NCI-H2171 treated with DMSO at 0.1 percent for 48 hours (cell line): ENCODE results near the gene SELENOW.
"Not testable (repeated sequence)": the region's sequence is repeated elsewhere in the genome, so short reads cannot be mapped to it uniquely, and the experiment has no call there.

Experiments used
- DNase-seq: peaks from one replicate; lab custom pipeline; 2025; lab: John Stamatoyannopoulos, UW

Gene SELENOW

DNA sequence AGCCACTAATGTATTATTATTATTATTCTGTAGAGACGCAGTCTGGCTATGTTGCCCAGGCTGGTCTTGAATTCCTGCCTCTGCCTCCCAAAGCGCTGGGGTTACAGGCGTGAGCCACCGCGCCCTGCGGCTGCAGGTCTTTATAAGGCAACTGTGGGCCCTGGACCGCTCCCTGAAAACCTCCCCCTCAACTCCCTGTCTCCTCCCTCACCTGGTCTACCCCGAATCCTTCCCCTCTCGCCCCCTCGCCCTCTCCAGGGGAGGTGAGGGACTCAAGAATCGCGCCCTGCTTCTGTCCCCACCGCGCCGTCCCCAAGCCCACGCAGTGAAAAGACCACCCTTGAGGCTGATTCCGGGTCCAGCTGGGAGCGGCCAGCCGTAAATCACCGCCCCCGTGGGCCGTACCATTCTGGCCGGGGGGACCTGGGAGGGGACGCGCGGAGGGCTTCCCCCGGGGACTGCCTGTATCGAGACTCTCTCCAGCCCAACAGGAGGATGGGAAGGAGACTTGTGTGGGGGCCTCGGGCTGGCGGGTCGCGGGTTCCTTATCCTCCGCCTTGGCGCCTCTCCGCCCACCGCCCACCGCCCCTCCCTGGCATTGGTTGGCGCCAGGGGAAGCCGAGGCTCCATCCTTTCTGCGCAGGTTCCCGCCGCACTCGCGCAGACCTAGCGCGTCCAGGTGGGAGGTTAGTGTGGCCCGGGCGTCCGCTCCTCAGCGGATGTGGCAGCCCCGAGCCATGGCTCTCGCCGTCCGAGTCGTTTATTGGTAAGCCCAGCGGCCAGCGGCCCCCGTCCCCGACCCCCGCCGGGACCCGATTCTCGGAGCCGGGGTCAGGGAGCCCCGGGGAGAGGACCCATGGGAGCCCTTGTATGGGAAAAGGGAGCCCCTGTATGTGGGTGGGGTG lies at the start of gene SELENOW:
TSS of gene SELENOW (plus strand) at position 655 of the 905 bp plus-strand sequence. CDS start at position 738, 83 bp downstream.
- DNase-seq: peak; percentile 63

- no peak for DNase-seq
These were observed 49.1 kb upstream of the SELENOW start for GRCh38 chr19:47729468-47729798.

GRCh38 chr19:47729799-47730520 lies 48.5 kb upstream of the SELENOW start:
- DNase-seq: peak; percentile 53

DNA sequence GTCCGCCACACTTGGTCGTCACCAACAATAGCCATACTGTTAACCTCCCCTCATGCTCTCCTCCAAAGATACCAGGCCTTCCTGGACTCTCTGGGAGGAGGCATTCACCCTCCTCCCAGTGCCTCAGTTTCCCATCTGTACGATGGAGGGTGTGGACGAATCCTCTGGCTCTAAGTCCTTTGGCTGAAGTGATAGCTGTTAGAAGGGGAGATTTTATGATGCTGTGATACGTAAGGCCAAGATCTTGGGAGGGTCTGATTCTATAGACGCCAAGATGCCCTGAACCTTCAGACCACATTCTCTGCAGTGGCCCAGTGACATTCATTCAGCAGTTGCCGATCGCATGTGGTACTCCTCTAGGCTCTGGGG lies 48.0 kb upstream of the SELENOW start:
- DNase-seq: no peak

DNA sequence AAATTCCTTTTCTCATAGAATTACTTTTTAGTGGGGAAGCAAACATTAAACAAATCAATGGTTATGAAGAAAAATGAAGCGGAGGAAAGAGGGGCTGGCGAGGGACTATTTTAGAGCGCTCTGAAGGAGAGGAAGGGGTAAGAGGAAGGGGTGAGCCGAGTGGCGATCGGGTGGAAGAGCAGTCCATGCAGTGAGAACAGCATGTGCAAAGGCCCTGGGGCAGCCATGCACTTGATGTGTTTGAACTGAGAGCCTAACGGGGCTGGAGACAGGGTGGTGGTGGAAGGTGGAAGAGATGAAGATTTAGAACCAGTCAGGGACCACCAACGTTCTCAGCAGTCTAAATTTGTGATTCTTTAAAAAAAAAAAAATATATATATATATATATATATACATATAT lies 47.6 kb upstream of the SELENOW start:
- no peak for DNase-seq

- DNase-seq: no peak
These were observed 43.4 kb upstream of the SELENOW start for GRCh38 chr19:47735131-47735530.

GRCh38 chr19:47740866-47741519 lies 37.5 kb upstream of the SELENOW start:
- no peak for DNase-seq

DNA sequence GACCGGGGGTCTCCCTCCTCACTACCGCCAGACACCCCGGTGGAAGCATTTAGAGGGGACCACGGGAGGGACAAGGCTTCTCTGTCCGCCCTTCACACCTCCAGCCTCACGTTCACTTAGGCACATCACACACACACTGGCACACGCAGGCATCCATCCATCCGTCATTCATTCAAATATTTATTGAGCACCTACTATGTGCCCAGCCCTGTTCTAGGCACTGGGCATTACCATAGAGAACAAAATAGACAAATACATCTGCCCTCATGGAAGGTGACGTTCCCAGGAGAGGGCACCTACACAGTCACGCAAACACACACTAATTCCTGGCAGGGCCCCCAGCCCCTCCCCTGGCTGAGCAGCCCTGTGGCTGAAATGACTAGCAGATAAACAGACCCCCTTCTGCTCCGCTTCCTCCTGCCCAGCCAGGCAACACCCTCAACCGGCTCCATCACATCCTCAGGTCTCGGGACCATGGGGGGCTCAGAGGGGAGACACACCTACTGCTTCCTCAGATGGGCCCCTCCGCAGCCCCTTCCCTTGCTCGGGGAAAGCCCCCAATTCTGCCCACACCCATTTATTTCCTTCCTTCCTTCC lies 36.9 kb upstream of the SELENOW start:
- no peak for DNase-seq

DNA sequence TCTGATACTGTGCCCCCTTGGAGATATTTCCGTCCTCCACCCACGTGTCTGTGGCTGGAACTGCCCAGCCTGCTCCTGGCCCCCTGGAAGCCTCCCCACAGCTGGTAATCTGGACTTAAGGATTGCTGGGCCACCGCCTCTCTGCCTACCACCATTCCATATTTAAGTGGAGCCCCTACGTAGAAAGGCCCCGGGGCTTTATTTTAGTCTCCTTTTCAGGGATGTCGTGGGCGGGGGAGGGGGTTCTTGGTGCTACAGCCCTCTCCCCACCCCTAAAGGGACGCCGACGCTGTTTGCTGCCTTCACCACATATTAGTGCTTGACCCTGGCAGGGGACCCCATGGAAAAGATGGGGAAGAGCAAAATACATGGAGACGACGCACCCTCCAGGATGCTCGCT lies 35.9 kb upstream of the SELENOW start:
- DNase-seq: no peak

DNA sequence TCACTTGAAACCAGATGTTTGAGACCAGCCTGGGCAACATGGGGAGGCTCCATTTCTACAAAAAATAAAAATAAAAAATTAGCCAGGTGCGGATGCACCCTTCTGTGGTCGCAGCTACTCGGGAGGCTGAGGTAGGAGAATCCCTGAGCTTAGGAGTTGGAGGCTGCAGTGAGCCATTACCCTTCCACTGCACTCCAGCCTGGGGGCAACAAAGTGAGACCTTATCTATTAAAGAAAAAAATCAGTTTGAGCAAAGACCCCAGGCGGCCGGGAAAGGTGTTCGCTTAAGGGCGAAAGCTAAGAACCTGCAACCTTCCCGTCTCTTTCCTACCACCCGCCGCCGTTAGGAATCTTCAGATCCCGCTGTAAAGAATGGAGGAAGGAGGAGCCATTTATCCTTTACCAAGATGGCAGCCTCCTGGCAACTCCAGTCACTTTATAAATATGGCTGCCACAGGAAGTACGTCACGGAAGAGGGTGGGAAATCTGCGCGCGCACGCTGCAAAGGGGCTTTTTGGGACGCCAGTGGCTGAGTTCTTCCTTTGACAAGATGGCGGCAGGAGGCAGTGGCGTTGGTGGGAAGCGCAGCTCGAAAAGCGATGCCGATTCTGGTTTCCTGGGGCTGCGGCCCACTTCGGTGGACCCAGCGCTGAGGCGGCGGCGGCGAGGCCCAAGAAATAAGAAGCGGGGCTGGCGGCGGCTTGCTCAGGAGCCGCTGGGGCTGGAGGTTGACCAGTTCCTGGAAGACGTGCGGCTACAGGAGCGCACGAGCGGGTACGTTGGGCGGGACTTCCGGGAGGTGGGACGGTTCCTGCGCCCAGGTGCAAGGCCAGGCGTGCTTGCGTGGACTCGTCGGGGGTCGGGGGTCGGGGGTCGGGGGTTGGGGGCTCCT lies 33.2 kb upstream of the SELENOW start, which contains the start of gene NOP53:
TSS of gene NOP53 (plus strand) at position 537 of the 892 bp plus-strand sequence. CDS start at position 551, 14 bp downstream.
- peak; percentile 98 for DNase-seq

DNA sequence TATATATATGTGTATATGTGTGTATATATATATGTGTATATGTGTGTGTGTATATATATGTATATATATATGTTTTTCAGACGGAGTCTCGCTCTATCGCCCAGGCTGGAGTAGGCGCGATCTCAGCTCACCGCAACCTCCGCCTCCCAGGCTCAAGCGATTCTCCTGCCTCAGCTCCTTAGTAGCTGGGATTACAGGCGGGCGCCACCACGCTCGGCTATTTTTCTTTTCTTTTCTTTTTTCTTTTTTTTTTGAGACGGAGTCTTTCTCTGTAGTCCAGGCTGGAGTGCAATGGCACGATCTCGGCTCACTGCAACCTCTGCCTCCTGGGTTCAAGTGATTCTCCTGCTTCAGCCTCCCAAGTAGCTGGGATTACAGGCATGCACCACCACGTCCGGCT lies 32.4 kb upstream of the SELENOW start:
- not testable (repeated sequence) for DNase-seq

DNA sequence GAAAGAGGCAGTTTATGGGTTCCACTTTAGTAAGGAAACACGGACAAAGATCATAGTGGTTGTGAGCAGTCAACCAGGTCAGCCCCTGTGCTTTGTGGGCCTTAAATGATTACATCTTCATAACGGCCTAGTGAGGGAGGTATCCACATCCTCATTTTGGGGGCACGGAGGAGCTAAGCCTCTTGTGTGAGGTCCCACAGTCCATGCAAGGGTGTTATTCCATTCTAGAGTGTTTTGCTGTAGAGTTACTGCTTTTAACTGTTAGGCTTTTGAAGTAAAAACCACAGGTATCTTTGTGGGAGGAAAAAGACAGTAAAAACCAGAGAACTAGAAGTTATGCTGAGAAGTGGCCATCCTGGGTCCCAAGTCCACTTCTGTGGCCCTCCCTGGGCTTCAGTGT lies 29.2 kb upstream of the SELENOW start:
- no peak for DNase-seq

GRCh38 chr19:47750752-47751151 lies 27.8 kb upstream of the SELENOW start:
- DNase-seq: no peak

GRCh38 chr19:47752440-47753211 lies 25.9 kb upstream of the SELENOW start:
- no peak for DNase-seq

GRCh38 chr19:47754206-47755064 lies 24.1 kb upstream of the SELENOW start:
- no peak for DNase-seq

- DNase-seq: no peak
These were observed 23.3 kb upstream of the SELENOW start for GRCh38 chr19:47755065-47755761.

DNA sequence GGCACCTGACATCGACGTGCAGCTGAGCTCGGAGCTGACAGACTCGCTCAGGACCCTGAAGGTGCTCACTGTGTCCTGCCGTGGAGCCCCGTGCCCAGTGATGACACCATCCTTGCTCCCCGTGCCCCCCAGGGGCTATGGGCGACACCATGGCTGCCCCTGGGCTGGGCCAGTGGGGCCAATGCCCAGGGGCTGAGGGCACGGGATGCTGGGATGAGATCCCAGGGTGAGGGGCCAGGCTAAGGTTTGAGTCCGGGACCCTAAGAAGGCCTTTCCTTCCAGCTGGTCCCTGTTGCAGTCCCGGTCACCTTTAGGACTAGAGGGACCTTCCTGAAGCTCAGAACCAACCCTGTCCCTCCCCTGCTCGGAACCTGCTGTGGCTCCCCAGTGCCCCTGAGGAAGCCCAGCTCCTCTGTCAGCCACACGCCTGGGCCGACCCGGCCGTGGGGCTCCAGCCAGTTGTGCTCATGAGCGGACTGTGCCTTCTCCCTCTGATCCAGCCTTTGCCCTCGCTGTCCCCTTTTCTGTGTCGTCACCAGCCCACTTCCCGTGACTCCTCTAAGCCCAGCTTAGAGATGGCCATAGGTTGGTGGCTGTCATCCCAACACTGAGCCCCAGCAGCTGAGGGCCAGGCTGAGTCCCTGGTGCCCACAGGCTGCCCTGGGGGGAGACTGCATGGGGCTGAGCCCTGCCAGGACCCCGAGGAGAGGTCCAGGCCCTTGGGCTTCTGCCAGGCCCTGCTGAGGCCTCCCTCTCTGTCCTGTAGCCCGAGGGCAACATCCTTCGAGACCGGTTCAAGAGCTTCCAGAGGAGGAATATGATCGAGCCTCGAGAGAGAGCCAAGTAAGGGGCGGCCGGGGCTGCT lies 22.5 kb upstream of the SELENOW start:
- no peak for DNase-seq

GRCh38 chr19:47756627-47756929 lies 21.9 kb upstream of the SELENOW start:
- no peak for DNase-seq
